IMR-90 (cell line): ENCODE measurements around the gene VBP1. TPM values are rescaled to one million over a fixed set of nuclear protein-coding genes. Genes with fewer than 3 reads are reported as not detected.

Source experiments
- polyA plus RNA-seq, 3 experiments: library from polyadenylated mRNA; depleted of rRNA; stranded (reverse); fragments of >200 nt; gene quantifications; 2 replicates each; pipeline ENCODE4 v1.2.3, GENCODE V29; 2012; ENCODE audit warnings: low replicate concordance in 1 of 3
- total RNA-seq: library from RNA; depleted of rRNA; stranded (reverse); fragments of >200 nt; gene quantifications from 2 replicates; pipeline ENCODE4 v1.2.3, GENCODE V29; 2012; rRNA removed

Gene VBP1
- total and polyA plus RNA-seq, 2 of the 4 experiments (the other 2 are of a cell fraction), result 30.8 to 42.3 TPM

Other genes with a start within 250 kb of the VBP1 start
- gene F8, start 193.7 kb upstream of the VBP1 start, total RNA-seq, result 1.1 and 1.4 TPM in 2 replicates
- gene F8, start 193.7 kb upstream of the VBP1 start, polyA plus RNA-seq (2012; rRNA removed), result 1.1 and 1.5 TPM in 2 replicates
- 35.0 and 42.5 TPM in 2 replicates for gene FUNDC2, start 189.6 kb upstream of the VBP1 start, total RNA-seq
- gene FUNDC2, start 189.6 kb upstream of the VBP1 start, polyA plus RNA-seq (2012; rRNA removed), result 51.7 and 52.3 TPM in 2 replicates
- 8.4 and 11.4 TPM in 2 replicates for gene CMC4, start 145.3 kb upstream of the VBP1 start, total RNA-seq
- 6.4 and 7.0 TPM in 2 replicates for gene CMC4, start 145.3 kb upstream of the VBP1 start, polyA plus RNA-seq (2012; rRNA removed)
- gene MTCP1, start 145.3 kb upstream of the VBP1 start, total RNA-seq, result 0.54 and 0.56 TPM in 2 replicates
- 4.2 and 4.9 TPM in 2 replicates for gene MTCP1, start 145.3 kb upstream of the VBP1 start, polyA plus RNA-seq (2012; rRNA removed)
- 20.8 and 24.7 TPM in 2 replicates for gene BRCC3, start 145.0 kb upstream of the VBP1 start, total RNA-seq
- 13.5 and 14.4 TPM in 2 replicates for gene BRCC3, start 145.0 kb upstream of the VBP1 start, polyA plus RNA-seq (2012; rRNA removed)
- 0.54 and 0.56 TPM in 2 replicates for gene RAB39B, start 48.0 kb downstream of the VBP1 start, total RNA-seq
- 0.23 and 0.29 TPM in 2 replicates for gene RAB39B, start 48.0 kb downstream of the VBP1 start, polyA plus RNA-seq (2012; rRNA removed)
- gene CLIC2, start 118.2 kb downstream of the VBP1 start, total RNA-seq, result under 0.01 and 0.18 TPM in 2 replicates
- 0.07 TPM in 1 of 2 replicates, not detected in the other for gene CLIC2, start 118.2 kb downstream of the VBP1 start, polyA plus RNA-seq (2012; rRNA removed)
- gene F8A2, start 165.6 kb downstream of the VBP1 start, total RNA-seq, result not detected in 2 replicates
- not detected in 2 replicates for gene F8A2, start 165.6 kb downstream of the VBP1 start, polyA plus RNA-seq (2012; rRNA removed)
- under 0.01 and 0.18 TPM in 2 replicates for gene F8A3, start 242.2 kb downstream of the VBP1 start, total RNA-seq
- 1.5 and 2.0 TPM in 2 replicates for gene F8A3, start 242.2 kb downstream of the VBP1 start, polyA plus RNA-seq (2012; rRNA removed)